Stimulated activated CD4-positive, alpha-beta T cell treated with anti-CD3 and anti-CD28 coated beads, Interleukin-1b, Interleukin-23, amount 100 ng/mL, for 24 hours (primary cell): ENCODE results near the gene ZPBP.
"Not testable (repeated sequence)": the region's sequence is repeated elsewhere in the genome, so short reads cannot be mapped to it uniquely, and the experiment has no call there.

Experiments used
- DNase-seq, 4 experiments: peaks; one replicate each; pipeline ENCODE4 v3.0.0-alpha.2; 2020; ENCODE audit warnings: low read depth in 4 of 4, low spot score in 1 of 4

ZPBP gene

DNA sequence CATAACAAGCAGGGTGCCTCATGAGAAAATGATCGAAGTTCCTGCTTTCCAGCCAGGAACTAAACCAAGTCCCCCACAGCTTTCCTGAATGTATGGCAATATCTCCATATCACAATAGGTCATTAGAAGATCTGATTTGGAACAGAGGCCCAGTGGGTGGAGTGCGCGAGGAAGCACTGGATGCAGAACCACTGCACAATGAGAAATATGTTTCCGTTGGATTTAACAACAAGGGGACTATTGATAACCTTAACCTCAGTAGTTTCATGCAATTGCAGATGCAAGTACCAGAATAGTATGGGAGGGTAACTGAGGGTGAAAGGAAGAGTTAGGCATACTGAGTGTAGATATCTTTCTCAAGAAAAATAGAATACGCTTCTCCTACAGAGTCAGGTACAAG lies 45.3 kb downstream of the ZPBP start:
- DNase-seq: no peak

DNA sequence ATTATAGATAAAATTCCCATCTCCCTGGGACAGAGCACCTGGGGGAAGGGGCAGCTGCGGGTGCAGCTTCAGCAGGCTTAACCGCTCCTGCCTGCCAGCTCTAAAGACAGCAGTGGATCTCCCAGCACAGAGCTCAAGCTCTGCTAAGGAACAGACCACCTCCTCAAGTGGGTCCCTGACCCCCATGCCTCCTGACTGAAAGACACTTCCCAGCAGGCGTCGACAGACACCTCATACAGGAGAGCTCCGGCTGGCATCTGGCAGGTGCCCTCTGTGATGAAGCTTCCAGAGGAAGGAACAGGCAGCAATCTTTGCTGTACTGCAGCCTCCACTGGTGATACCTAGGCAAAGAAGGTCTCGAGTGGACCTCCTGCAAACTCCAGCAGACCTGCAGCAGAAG lies 51.9 kb downstream of the ZPBP start:
- DNase-seq: not testable (repeated sequence)

DNA sequence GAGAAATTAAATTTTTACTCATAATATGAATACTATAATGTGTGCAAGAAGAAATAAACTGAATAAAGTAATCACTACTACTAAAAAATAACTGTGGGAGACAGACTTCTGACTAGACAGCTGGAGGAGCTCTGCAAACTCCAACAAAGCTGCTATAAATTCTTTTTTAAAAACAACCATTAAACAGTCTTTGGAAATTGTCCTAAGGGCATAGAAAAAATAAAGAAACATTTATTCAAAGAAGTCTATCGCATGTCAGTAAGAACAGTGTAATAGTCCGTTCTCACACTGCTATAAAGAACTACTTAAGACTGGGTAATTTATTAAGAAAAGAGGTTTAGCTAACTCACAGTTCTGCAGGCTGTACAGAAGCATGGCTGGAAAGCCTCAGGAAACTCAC lies 56.0 kb downstream of the ZPBP start:
- DNase-seq: no peak

DNA sequence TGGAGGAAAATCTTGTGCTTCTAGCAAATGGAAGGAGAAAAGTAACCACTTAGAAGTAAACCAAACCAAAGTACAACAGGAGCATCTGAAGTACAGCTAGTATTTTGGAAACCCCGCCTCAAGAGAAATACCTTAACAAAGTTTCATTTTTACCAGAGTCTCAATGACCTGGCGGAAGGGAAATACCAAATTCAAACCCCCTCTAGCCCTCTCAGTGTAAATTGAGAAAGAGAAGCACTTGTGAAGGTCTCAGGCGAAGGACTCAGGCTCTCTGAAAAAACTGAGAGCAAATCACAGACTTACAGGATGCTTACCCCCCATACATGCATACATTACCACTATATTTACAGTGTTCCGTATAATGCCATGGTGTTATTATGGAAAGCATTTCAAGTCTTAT lies 70.1 kb downstream of the ZPBP start:
- DNase-seq: no peak

DNA sequence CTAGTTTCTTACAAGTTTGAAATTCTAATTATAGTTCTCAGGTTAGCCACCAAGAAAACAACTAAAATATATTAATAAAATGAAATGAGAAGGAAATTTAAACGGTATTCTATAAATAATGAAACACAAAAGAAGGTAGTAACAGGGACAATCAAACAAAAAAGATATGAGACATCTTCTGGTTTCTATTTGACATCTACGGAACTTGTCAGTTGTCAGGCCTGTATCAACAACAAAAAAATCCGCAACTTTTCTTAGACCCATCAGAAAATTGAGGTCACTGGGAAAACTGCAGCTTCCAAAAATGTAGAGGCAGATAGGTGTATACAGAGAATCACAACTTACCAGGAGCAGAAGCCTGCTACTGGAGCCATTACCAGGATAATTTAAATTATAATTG lies 70.6 kb downstream of the ZPBP start:
- no peak for DNase-seq

DNA sequence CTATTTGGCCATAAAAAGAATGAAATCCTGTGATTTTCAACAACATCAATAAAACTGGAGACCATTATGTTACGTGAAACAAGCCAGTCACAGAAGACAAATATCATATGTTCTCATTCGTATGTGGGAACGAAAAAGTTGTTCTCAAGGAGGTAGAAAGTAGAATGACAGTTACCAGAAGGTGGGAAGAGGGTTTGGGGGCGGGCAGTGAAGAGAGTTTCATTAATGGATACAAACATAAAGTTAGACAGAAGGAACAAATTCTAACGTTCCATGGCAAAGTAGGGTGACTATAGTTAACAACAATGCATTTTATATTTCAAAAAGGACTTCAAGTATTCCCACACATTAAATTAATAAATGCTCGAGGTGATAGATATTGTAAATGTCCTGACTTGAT lies 97.4 kb downstream of the ZPBP start:
- no peak for DNase-seq

DNA sequence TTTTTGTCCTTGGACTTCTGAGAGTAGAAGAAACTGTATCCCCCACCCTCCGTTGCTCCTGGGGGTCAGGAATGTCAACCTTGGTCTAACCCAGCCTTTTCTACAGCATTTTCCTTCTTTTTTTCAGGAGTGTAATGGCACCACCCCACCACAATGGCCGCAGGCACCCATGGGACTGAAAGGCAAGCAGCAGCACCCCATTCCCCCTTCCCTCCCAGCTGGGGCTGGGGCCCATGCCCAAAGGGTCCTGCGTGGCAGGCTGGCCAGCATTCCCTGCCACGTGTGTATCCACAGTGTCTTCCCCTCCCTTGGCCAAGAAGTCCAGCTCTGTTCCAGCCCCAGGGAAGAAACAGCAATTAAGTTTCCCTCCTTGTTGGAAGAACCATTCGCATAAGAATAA lies 106.9 kb downstream of the ZPBP start:
- no peak for DNase-seq

DNA sequence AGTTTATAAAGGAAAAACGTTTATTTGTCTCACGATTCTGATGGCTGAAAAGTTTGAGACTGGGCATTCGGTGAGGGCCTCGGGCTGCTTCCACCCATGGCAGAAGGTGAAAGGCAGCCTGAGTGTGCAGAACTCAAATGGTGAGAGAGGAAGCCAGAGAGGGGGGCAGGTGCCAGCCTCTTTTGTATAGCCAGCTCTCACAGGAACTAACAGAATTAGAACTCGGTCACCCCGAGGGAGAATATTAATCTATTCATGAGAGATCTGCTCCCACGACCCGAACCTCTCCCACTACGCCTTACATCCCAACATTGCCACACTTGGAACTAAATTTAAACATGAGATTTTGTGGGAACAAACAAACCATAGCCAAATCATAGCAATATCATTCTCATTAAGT lies 112.6 kb downstream of the ZPBP start:
- peak in 1 of 4 experiments; percentile 1 for DNase-seq

DNA sequence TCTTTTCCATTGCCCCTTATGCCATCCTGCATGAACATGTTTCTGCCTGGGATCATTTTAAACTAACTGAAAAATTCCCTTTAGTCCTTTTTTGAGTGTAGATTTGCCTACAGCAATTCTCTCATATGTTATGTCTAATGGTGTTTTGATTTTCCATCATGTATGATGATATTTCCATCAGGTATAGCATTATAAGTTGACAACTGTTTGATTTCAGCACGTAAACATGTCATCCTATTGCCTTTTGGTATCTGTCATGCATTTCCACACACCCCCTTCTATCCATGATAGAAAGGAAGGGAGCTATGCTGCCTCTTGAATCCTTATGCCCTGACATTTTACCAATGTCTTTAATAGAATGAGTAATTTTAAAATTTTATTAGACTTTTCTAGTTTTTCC lies 116.8 kb downstream of the ZPBP start:
- no peak for DNase-seq

DNA sequence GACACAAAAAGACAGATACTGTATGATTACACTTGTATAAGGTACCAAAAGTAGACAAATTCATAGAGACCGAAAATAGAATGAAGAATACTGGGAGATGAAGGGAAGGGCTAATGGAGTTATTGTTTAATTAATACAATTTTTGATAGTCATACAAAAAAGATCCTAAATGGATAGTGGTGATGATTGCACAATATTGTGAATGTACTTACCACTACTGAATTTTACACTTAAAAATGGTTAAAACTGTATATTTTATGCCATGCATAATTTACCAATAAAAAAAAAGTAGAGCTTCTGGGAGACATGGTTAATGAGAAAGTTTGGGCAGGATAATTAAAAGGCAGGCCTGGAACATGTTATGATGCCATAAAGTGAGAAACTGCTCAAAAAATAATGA lies 119.0 kb downstream of the ZPBP start:
- DNase-seq: no peak

DNA sequence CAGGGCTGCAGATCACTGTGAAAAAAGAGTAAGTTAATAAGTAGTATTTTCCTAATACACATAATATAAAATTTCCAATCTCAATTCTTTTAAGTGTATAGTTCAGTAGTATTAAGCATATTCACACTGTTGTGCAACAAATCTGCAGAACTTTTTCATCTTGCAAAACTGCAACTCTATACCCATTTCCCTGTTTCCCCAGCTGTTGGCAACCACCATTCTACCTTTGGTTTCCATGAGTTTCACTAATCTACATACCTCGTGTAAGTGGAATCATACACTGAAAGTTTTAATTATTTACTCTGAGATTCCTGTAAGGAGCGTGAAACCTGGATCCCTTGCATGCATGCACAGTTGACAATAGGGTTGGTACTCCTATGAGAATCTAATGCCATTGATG lies 155.4 kb downstream of the ZPBP start:
- no peak for DNase-seq

DNA sequence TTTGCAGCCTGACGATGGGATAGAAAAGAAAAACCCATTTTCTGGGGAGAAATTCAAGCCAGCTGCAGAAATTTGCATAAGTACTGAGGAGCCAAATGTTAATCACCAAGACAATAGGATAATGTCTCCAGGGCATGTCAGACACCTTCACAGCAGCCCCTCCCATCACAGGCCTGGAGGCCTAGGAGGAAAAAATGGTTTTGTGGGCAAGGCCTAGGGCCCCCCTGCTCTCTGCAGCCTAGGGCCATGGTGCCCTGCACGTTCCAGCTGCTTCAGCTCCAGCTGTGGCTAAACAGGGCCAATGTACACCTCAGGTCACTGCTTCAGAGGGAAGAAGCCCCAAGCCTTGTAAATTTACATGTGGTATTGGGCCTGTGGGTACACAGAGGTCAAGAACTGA lies 161.4 kb downstream of the ZPBP start:
- no peak for DNase-seq

DNA sequence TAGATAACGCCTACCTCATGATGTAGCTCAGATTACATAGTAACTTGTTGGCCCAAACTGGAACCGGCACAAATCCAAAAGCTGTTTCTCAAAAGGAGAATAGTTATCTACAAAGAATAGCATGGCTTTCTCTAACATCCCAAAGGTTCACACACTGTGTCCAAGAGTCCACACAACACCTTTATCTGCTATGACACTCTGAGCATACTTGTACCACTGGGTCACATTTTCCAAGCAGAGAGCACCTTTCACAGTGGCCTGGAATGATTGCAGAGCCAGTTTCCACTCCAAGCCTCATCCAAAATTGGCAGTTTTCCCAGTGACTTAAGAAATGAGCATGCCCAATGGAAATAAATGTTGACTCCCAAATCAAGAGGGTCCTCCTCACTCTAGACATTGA lies 164.3 kb downstream of the ZPBP start:
- DNase-seq: no peak

DNA sequence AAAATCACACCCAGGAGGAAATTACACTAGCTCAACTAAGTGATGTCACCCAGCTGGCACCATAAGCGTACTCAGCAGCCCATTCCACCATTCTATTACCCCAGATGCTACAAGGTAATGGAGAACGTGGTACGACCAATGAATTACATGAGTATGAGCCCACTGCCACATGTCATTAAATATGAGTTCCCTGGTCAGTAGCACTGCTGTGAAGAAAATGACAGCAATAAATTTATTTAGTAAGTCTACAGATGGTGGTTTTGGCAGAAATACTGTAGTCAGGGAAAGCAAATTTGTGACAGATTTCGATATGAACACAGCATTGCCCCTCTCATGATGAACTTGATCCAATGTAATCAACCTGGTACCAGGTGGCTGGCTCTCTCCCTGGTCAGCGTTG lies 165.4 kb downstream of the ZPBP start:
- DNase-seq: no peak

DNA sequence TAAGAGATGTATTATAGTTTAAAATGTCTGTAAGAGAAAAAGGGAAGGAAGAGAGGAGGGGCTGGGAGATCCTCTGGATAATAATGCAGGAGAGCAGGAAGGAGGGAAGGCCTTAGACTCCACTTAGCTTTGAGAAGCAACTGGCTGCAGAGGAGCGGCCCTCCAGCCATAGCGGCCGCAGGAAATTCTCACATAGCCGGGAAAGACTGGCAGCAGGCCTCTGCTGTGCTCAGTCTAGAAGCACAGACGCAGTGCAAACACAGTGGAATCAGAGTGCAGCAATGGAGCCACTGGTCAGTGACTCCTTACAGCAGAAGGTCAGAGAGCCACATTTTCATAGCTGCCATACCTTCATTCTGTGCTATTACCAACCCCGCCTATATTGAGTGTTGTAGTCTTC lies 166.3 kb downstream of the ZPBP start:
- DNase-seq: no peak

DNA sequence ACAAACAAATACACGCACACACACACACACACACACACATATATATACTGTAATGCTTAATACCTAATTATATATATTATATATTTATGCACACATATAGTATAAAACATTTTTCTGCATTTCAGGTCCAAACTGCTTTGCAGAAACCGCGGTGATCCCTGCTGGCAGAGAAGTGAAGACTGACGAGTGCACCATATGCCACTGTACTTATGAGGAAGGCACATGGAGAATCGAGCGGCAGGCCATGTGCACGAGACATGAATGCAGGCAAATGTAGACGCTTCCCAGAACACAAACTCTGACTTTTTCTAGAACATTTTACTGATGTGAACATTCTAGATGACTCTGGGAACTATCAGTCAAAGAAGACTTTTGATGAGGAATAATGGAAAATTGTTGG lies 181.1 kb downstream of the ZPBP start:
- no peak for DNase-seq

DNA sequence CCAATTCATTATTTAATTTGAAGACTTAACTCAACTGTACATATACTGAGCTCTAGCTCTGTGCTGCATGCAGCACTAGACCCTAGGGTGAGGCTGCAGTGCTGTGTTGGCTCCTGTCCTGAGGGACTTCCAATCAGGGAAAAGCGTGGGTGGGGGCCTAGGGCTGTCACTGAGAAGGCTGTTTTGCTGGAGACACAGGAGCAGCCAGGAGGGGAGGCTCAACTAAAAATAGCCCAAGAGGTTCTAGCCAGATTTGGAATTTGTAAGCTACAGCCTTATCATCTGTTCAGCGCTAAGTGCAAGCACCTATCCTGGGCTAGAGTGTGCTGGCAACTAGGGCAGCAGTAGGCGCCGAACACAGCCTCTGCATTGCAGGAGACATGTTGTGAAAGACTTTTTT lies 198.5 kb downstream of the ZPBP start:
- DNase-seq: no peak

DNA sequence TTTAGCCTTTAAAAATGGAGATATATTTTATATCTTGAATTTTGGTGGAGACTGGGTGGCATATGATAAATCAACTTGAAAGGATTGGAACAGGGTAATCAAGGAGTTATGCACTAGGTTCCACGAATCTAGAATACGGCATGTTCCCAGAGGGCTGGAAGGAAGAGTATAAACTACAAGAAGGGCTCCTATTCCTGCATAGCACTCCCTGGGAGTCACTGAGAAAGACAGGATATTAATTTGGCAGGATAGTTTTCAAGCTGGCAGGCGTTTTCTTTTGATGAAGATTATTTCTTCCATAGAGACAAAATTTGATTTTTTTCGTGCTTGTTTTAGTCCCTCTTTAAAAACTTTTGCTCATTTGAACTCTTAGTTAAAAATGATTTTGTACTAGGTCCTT lies 199.9 kb downstream of the ZPBP start:
- DNase-seq: no peak

DNA sequence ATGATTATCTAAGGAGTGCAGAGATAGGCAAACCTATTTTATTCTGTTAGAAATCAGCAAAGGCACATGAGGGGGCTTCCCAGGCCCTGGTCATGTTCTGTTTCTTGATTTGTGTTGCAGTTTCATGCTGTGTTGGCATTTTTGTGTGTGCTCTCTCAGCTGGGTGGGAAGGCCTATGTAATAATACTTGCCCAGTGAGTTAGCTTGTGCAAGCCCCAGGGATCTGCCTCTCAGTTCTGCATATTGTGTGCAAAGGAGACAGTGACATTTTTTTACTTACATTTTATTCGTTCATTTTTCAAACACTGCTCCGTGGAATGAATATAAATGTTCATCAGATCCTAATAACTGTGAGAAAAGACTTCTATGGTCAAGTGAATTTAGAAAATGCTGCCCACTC lies 200.6 kb downstream of the ZPBP start:
- DNase-seq: no peak
